HG03354 (cell line): ENCODE results near the gene ZNF101.
"Not testable (repeated sequence)": the region's sequence is repeated elsewhere in the genome, so short reads cannot be mapped to it uniquely, and the experiment has no call there.

Experiments
- ATAC-seq: cut with Tn5 transposase; IDR thresholded peaks from one replicate; pipeline ENCODE4 v1.9.1; 2021; ENCODE audit warnings: mild to moderate bottlenecking; ENCODE audit not compliant: unreplicated experiment, poor library complexity, severe bottlenecking

The ZNF101 gene

DNA sequence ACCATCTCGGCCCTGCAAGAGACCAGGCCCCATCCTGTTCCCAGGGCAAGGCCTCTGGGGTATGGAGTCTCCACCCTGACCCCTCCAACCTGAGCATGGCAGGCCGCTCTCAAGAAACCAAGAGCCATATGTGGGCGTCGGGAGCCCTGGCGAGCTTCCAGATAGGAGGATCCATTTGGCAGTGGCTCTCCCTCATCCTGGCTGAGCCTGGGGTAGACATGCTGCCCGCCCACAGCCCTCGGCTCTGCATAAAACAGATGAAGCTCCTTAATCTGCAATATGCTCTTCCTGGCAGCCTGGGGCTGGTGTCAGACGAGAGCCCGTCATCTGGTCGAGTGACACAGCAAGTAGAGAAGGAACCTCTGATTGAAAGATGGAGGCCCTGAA lies 11.2 kb upstream of the ZNF101 start:
- no peak for ATAC-seq

DNA sequence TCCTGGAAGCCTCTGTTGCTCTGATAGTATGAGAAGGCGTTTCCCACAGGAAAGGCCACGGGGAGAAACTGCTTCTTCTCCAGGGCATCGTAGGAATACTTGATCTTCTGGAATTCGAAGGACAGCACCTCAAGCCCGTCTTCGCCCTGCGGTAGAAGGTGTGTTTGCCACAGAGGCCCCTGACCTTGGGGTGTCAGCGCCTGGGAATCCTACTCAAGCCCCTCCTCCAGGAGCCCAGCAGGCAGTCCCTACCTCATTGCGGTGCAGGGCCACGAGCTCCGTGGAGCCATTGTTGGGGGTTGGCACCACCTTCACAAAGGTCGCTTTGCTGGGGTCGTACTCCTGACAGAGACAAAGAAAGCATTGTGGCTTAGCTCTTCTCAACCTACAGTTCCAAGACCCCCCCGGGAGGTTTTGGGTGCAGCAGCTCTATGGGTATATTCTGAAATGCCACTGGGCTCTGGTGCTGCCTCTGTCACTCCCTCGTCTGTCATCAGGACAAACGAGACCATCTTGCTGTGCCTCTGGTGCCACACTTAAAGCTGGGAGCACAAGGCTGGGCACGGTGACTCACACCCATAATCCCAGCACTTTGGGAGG lies 8.9 kb upstream of the ZNF101 start:
- ATAC-seq, result no peak

DNA sequence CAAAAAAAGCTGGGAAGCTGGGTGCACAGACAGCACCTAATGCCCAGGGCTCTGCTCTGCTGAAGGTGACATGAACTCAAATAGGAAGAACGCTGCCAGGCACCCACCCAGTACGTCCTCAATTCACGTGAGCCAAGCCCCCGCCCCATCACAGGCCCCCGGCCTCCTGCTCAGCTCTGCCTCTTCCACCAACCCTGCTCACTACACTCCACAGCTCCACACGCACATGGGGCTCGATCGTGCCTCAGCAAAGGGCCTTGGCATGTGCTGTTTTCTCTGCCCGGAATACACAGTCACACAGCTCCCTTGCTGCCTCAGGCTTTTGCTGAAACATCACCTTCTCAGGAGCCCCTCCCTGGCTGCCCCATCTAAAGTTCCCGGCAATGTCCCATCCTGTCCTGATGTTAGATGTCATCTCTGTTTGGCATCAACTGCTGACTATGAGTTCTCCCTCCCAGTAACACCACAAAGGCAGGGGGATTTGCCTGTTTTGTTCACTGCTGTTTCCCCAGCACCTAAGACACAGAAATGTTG lies 7.4 kb upstream of the ZNF101 start:
- no peak for ATAC-seq

DNA sequence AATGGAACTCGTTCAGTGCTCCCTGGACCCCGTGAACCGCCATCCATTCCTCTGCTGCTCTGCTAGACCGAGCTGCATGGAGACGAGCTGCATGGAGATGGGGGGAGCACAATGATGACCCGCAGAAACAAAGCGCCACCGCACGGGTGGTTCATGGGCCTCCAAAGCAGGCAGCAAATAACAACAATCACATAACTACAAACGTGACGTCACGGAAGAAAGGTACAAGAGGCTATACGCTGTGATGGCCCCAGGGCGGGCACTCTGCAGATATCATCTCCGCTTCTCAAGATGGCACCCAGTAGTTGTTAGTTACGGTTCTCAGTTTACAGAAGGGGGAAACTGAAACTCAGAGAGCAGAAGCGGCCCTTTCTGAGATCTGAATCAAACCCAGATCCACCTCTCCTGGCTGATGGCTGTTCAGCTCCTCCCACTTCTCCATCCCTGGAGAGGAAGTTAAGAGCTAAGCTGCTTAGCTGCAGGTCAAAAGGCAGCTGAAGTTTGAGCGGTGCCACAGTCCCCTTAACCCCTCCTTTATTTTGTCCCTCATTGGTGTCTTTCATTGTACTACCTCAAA lies 6.9 kb upstream of the ZNF101 start:
- peak; percentile 39 for ATAC-seq

DNA sequence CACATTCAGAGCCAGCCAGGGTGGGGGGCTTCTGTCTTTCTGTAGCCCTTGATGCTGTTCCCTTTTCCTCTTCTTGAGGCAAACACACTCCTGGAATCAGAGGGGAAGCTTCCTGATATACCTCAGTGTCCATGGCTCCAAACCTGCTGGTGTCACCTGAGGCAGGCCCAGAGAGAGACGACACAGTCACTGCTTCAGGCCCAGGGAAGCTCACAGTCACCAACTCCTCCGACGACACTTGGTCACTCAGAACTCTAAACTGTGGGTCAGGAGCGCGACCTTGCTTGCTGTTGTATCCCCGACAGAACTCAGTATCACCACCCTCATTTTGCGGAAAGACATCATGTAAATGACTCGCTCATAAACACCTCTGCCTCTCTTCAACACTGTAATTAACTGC lies 6.3 kb upstream of the ZNF101 start:
- no peak for ATAC-seq

DNA sequence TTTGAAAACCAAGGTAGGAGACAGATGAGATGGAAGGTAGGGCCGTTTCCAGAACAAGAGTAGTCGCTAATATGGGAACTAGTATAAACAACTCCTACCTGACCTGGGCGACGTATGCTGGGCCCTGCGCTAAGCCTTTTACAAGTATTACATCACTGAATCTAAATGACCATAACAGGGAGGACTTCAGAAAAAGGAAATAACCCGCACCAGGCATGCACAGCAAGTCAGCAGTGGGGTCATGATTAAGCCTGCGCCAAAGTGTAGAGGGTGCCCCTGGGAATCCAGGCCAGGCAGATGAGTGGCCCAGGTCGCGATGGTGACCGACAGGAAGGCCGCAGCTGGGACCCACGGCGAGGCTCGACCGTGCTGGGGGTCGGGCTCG lies 5.8 kb upstream of the ZNF101 start:
- ATAC-seq, result no peak

DNA sequence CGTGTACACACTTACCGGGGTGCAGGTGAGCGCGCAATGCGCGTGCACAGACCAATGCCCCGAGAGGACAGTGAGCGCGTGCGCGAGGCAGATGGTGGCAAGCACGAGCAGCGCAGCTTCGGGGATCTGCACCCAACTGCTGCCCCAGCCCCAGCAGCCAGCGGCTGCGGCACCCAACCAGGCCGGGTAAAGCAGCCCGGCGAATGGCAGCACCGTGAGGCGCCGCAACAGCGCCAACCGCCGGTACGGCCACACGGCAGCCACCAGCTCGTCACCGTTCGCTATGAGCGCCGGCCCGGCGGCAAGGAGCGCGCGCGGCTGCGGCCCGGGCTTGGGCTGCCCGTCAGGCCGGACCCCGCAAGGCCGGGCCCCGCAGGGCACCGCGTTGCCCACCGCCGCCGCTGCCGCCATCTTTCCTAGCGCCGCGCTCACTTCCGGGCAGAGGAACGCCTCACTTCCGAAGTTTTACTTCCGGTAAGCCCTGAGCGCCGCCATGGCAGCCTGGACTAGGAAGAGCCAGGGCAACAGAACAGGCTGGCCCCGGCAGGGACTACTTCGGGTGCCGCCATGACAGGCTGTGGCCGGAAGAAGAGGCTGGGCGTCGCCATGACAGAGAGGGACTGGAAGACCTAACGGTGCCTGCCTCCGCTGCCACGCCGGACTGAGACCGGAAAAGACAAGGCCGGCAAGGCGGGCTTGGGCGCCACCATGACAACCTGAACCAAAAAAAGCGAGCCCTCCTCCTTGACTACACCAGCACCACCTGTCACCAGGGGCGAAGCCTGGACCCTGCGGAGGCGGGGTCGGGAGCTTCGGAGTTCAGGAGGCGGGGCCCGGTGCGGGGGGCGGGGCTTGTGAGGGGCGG lies 5.2 kb upstream of the ZNF101 start, which contains the start of gene ATP13A1:
ATP13A1 (minus strand) TSS at position 421 of the 865 bp plus-strand sequence; CDS start at position 411, 10 bp downstream.
- ATAC-seq, result peak; percentile 63

DNA sequence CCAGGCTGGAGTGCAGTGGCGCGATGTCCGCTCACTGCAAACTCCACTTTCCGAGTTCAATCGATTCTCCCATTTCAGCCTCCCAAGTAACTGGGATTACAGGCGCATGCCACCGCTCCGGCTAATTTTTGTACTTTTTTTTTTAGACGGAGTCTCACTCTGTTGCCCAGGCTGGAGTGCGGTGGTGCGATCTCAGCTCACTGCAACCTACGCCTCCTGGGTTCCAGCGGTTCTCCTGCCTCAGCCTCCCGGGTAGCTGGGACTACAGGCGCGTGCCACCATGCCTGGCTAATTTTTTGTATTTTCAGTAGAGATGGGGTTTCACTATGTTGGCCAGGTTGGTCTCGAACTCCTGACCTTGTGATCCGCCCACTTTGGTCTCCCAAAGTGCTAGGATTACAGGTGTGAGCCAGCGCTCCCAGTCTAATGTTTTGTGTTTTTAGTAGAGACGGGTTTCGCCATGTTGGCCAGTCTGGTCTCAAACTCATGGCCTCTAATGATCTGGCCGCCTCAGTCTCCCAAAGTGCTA lies 3.2 kb upstream of the ZNF101 start:
- ATAC-seq, result not testable (repeated sequence)

DNA sequence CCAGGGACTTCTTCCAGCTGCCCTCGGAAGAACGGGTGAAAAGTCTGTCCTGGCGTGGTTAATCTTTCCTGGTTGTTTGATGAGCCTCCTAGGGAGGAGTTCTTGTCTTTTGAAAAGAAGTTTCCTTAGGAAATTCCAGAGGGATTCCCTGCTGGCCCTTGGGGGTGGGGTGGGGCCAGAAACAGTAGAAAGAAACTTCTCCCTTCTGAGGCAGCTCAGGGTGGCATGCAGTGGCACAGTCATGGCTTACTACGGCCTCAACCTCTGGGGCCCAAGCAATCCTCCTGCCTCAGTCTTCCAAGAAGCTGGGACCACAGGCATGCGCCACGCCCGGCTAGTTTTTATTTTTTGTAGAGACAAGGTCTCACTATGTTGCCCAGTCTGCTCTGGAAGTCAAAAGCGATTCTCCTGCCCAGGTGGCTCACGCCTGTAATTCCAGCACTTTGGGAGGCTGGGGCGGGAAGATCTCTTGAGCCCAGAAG lies 1.5 kb downstream of the ZNF101 start:
- no peak for ATAC-seq

DNA sequence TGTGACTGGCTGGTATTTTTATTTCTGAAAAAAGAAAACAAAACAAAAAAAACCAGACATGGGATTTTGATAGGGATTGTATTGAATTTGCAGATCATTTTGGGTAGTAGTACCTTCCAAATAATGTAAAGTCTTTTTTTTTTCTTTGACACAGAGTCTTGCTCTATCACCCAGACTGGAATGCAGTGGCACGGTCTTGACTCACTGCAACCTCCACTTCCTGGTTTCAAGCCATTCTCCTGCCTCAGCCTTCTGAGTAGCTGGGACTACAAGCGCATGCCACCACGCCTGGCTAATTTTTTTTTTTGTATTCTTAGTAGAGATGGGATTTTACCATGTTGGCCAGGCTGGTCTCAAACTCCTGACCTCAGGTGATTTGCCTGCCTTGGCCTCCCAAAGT lies 4.2 kb downstream of the ZNF101 start:
- ATAC-seq, result no peak

DNA sequence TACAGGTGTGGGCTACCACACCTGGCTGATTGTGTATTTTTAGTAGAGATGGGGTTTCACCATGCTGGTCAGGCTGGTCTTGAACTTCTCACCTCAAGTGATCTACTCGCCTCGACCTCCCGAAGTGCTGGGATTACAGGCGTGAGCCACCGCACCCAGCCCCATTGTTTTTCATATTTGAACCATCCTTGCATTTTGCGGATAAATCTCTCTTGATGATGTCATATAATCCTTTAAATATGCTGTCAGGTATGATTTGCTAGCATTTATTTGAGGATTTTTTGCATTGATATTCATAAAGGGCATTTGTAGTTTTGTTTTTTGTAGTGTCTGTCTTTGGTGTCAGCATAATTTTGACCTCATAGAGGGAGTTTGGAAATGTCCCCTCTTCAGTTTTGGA lies 5.7 kb downstream of the ZNF101 start:
- ATAC-seq, result no peak

DNA sequence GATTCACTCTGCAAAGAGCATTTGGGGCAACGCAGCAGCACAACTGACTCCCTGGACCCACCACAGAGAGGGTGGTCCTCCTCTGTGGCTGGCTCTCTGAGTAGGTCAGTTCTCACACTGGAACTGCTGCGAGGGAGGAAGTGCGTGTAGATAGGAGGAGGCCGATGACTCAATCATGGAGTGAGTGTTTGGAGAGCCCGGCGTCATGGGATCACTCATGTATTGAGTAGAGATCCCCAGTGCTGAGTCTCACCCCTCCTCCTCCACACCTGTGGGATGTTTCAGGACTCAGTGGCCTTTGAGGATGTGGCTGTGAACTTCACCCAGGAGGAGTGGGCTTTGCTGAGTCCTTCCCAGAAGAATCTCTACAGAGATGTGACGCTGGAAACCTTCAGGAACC lies 8.9 kb downstream of the ZNF101 start:
- no peak for ATAC-seq

DNA sequence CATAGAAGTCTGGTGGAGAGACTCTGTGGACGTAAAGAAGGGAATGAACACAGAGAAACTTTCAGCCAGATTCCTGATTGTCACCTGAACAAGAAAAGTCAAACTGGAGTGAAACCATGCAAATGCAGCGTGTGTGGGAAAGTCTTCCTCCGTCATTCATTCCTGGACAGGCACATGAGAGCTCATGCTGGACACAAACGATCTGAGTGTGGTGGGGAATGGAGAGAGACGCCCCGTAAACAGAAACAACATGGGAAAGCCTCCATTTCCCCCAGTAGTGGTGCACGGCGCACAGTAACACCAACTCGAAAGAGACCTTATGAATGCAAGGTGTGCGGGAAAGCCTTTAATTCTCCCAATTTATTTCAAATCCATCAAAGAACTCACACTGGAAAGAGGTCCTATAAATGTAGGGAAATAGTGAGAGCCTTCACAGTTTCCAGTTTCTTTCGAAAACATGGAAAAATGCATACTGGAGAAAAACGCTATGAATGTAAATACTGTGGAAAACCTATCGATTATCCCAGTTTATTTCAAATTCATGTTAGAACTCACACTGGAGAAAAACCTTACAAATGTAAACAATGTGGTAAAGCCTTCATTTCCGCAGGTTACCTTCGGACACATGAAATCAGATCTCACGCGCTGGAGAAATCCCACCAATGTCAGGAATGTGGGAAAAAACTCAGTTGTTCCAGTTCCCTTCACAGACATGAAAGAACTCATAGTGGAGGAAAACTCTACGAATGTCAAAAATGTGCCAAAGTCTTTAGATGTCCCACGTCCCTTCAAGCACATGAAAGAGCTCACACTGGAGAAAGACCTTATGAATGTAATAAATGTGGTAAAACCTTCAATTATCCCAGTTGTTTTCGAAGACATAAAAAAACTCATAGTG lies 10.8 kb downstream of the ZNF101 start:
- no peak for ATAC-seq

DNA sequence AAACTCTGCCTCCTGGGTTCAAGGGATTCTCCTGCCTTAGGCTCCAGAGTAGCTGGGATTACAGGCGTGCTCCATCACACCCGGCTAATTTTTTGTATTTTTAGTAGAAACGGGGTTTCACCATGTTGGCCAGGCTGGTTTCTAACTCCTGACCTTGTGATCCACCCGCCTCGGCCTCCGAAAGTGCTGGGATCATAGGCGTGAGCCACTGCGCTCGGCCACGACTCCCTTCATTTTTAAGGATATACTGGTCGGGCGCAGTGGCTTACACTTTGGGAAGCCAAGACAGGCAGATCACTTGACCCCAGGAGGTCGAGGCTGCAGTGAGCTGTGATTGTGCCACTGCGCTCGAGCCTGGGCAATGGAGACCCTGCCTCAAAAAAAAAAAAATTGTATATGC lies 17.5 kb downstream of the ZNF101 start:
- ATAC-seq, result not testable (repeated sequence)

DNA sequence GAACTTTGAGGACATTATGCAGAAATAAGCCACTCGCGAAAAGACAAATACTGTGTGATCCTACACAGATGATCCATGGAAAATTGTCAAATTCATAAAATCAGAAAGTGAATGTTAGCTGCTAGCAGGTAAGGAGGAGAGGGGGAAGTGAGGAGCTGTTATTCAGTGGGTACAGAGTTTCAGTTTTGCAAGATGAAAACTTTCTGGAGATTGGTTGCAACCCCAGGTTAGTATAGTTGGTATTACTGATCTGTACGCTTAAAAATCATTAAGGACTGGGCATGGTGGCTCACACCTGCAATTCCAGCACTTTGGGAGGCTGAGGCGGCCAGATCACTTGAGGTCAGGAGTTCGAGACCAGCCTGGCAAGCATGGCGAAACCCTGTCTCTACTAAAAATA lies 17.9 kb downstream of the ZNF101 start:
- ATAC-seq, result no peak

DNA sequence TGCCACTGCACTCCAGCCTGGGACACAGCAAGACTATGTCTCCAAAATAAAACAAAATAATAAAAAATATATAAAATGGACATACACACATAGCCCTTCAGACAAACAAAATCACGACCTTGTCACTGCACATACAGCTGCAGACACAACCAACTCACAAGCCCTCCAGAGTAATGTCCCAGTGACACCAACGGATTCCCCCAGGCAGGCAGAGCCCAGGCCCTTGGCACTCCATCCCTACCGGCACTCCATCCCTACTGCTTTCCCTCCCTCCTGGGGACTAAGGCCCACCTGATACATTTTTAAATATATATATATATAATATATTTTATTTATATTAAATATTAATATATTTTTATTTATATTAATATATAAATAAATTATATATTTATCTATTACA lies 18.5 kb downstream of the ZNF101 start:
- ATAC-seq, result no peak

DNA sequence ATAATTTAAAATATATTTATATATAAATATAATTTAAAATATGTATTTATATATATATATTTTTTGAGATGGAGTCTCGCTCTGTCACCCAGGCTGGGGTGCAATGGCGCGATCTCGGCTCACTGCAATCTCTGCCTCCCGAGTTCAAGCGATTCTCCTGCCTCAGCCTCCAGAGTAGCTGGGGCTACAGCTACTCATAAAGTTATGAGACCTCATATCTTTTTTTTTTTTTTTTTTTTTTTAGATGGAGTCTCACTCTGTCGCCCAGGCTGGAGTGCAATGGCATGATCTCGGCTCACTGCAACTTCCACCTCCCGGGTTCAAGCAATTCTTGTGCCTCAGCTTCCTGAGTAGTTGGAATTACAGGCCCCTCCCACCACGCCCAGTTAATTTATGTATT lies 20.4 kb downstream of the ZNF101 start:
- ATAC-seq, result not testable (repeated sequence)

DNA sequence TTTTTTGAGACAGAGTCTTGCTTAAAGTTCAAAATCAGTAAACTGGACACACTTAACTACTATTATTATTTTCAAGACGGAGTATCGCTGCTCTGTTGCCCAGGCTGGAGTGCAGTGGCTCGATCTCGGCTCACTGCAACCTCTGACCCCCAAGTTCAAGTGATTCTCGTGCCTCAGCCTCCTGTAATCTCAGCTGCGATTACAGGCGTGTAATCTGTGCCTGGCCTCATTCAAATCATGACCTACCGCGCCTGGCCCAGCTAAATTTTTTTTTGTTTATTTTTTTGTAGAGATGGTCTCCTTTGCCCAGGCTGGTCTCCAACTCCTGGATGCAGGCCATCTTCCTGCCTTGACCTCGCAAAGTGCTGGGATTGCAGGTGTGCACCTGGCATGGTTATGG lies 23.0 kb downstream of the ZNF101 start:
- no peak for ATAC-seq

DNA sequence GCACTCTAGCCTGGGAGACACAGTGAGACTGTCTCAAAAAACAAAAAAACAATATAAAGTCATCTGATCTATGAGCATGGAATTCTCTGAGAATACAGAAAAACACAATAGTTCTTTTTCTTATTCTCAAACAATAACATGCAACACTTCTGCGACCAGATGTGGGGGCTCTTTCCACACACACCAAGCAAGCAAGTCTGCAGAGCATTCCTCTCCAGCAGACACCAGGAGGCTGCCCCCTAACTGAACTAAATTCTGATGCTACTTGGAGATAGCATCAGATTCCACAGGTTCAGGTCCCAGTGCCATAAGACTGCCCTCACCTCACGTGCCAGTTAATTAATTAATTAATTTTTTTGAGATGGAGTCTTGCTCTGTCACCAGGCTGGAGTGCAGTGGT lies 27.7 kb downstream of the ZNF101 start:
- ATAC-seq, result no peak
